GM21723 (cell line): ENCODE results near the gene L3MBTL3.

ENCODE experiments used
- ATAC-seq: cut with Tn5 transposase; IDR thresholded peaks from one replicate; pipeline ENCODE4 v1.9.1; 2021; ENCODE audit warnings: mild to moderate bottlenecking, moderate library complexity; ENCODE audit not compliant: unreplicated experiment

Gene L3MBTL3

GRCh38 chr6:130026859-130027258 lies 8.5 kb downstream of the L3MBTL3 start:
- no peak for ATAC-seq

- peak; percentile 88 for ATAC-seq
Measured at GRCh38 chr6:130027948-130028347, 9.6 kb downstream of the L3MBTL3 start.

GRCh38 chr6:130029163-130029562 lies 10.8 kb downstream of the L3MBTL3 start:
- ATAC-seq = no peak

GRCh38 chr6:130032758-130033340 lies 14.5 kb downstream of the L3MBTL3 start:
- ATAC-seq = no peak

GRCh38 chr6:130033949-130034348 lies 15.6 kb downstream of the L3MBTL3 start:
- ATAC-seq = no peak

- no peak for ATAC-seq
Measured at GRCh38 chr6:130034378-130035146, 16.2 kb downstream of the L3MBTL3 start.

- no peak for ATAC-seq
Measured at GRCh38 chr6:130035211-130035610, 16.8 kb downstream of the L3MBTL3 start.

GRCh38 chr6:130037207-130037811 lies 18.9 kb downstream of the L3MBTL3 start:
- ATAC-seq = no peak

- no peak for ATAC-seq
Measured at GRCh38 chr6:130041594-130041993, 23.2 kb downstream of the L3MBTL3 start.

GRCh38 chr6:130043344-130043743 lies 25.0 kb downstream of the L3MBTL3 start:
- ATAC-seq = no peak

GRCh38 chr6:130045622-130046021 lies 27.2 kb downstream of the L3MBTL3 start:
- no peak for ATAC-seq

GRCh38 chr6:130046671-130047070 lies 28.3 kb downstream of the L3MBTL3 start:
- ATAC-seq = no peak

- no peak for ATAC-seq
Measured at GRCh38 chr6:130047088-130047995, 29.0 kb downstream of the L3MBTL3 start.

GRCh38 chr6:130050230-130050629 lies 31.8 kb downstream of the L3MBTL3 start:
- no peak for ATAC-seq

GRCh38 chr6:130054725-130055124 lies 36.3 kb downstream of the L3MBTL3 start:
- no peak for ATAC-seq

- no peak for ATAC-seq
Measured at GRCh38 chr6:130055271-130055670, 36.9 kb downstream of the L3MBTL3 start.

GRCh38 chr6:130057495-130057894 lies 39.1 kb downstream of the L3MBTL3 start:
- ATAC-seq = no peak

GRCh38 chr6:130063806-130064205 lies 45.4 kb downstream of the L3MBTL3 start:
- ATAC-seq = no peak

- ATAC-seq = no peak
Measured at GRCh38 chr6:130065609-130066156, 47.3 kb downstream of the L3MBTL3 start.

GRCh38 chr6:130069485-130069884 lies 51.1 kb downstream of the L3MBTL3 start:
- no peak for ATAC-seq

GRCh38 chr6:130070326-130070725 lies 51.9 kb downstream of the L3MBTL3 start:
- ATAC-seq = no peak
